ENCODE measurements around the gene GFRA4.
A peak's percentile ranks its signal among the peaks of the same experiment; 100 is the strongest.
"Not testable (repeated sequence)": the region's sequence is repeated elsewhere in the genome, so short reads cannot be mapped to it uniquely, and the experiment has no call there.

Gene GFRA4

GRCh38 chr20:3627476-3627875 is 35.7 kb downstream of the GFRA4 start:
- no peak overlapping the region for H3K4me3 ChIP-seq (ENCODE audit: low read depth, low read length)
- no peak for TF ChIP-seq CTCF (IDR thresholded peaks at IDR 0.05; ENCODE audit: low read depth, low read length)
- in situ Hi-C loops (cut with HindIII; ENCODE audit: low sequenced_read_pairs) = no loop called here
- no peak for DNase-seq (ENCODE audit: low read depth, low spot score)

- in situ Hi-C loops (cut with HindIII; ENCODE audit: low sequenced_read_pairs) = no loop called here
- no peak for TF ChIP-seq CTCF (IDR thresholded peaks at IDR 0.05; ENCODE audit: low read depth, low read length)
- H3K4me3 ChIP-seq (ENCODE audit: low read depth, low read length) = no peak overlapping the region
- DNase-seq (ENCODE audit: low read depth, low spot score) = no peak
These were observed 40.8 kb downstream of the GFRA4 start for GRCh38 chr20:3622406-3622805.

- H3K4me3 ChIP-seq (ENCODE audit: low read depth, low read length) = no peak overlapping the region
- no peak for TF ChIP-seq CTCF (IDR thresholded peaks at IDR 0.05; ENCODE audit: low read depth, low read length)
- no peak for DNase-seq (ENCODE audit: low read depth, low spot score)
- in situ Hi-C loops (cut with HindIII; ENCODE audit: low sequenced_read_pairs) = no loop called here
These were observed 42.1 kb downstream of the GFRA4 start for GRCh38 chr20:3621111-3621510.

- no peak for TF ChIP-seq CTCF (IDR thresholded peaks at IDR 0.05; ENCODE audit: low read depth, low read length)
- DNase-seq (ENCODE audit: low read depth, low spot score) = peak; percentile 33
- no peak overlapping the region for H3K4me3 ChIP-seq (ENCODE audit: low read depth, low read length)
- in situ Hi-C loops (cut with HindIII; ENCODE audit: low sequenced_read_pairs) = no loop called here
These were observed 46.9 kb downstream of the GFRA4 start for GRCh38 chr20:3616250-3616649.

- H3K4me3 ChIP-seq (ENCODE audit: low read depth, low read length); DNase-seq (ENCODE audit: low read depth, low spot score); in situ Hi-C loops (cut with HindIII; ENCODE audit: low sequenced_read_pairs): not testable (repeated sequence)
These were observed 47.9 kb downstream of the GFRA4 start for GRCh38 chr20:3615171-3615840.

GRCh38 chr20:3614466-3614865 is 48.7 kb downstream of the GFRA4 start:
- in situ Hi-C loops (cut with HindIII; ENCODE audit: low sequenced_read_pairs) = no loop called here
- no peak for TF ChIP-seq CTCF (IDR thresholded peaks at IDR 0.05; ENCODE audit: low read depth, low read length)
- DNase-seq (ENCODE audit: low read depth, low spot score) = peak; percentile 20
- no peak overlapping the region for H3K4me3 ChIP-seq (ENCODE audit: low read depth, low read length)

- in situ Hi-C loops (cut with HindIII; ENCODE audit: low sequenced_read_pairs) = no loop called here
- peak; percentile 4 for DNase-seq (ENCODE audit: low read depth, low spot score)
- no peak for TF ChIP-seq CTCF (IDR thresholded peaks at IDR 0.05; ENCODE audit: low read depth, low read length)
- H3K4me3 ChIP-seq (ENCODE audit: low read depth, low read length) = no peak overlapping the region
These were observed 49.3 kb downstream of the GFRA4 start for GRCh38 chr20:3613821-3614440.
